VCaP (cell line): ENCODE data around the gene ERBB2.
"Not testable (repeated sequence)": the region's sequence is repeated elsewhere in the genome, so short reads cannot be mapped to it uniquely, and the experiment has no call there.

Experiments used
- H3K27ac ChIP-seq: fragments of 450-650 bp; 2 replicates; pipeline ENCODE4 v1.5.1; 2017
- TF ChIP-seq, protein P1 (sequence below): fragments of 450-650 bp; conservative IDR thresholded peaks from 2 replicates; pipeline ENCODE4 v1.5.1; 2017; ENCODE audit warnings: mild to moderate bottlenecking, moderate library complexity

Gene ERBB2

DNA sequence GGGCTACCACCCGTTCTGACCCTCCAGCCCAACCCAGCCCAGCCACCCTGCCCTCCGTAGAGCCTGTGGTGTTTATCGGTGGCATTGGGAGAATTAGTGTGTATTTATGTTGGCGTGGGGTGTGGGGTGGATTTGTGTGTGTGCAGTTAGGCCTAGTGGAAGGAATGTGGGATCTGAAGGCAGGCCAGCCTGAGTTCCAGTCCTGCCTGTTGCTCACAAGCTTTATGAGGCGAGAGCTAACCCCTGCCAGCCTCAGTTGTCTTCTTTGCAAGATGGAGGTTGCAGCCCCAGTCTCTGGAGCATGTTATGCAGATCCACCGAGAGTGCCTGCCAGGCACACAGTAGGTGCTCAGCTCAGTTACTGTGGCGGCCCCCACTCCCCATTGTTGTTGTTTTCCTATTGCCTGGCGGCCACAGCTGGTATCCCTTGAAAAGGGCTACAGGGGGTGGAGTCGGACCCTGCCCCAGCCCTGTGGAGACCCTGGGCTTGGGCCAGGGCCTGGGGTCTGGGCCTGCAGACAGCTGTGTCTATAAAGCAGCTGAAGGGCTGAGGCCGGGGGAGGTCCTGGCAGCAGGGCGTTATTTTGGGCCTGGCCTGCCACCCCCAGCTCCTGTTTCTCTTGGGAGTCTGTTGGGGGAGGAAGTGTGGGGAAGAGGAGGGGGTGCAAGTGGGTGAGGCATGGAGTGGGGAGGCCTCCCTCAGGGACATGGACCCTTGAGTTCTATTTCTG lies 5.1 kb downstream of the ERBB2 start:
- H3K27ac ChIP-seq: peak overlapping the region; percentile 94
- TF ChIP-seq, protein P1, sequence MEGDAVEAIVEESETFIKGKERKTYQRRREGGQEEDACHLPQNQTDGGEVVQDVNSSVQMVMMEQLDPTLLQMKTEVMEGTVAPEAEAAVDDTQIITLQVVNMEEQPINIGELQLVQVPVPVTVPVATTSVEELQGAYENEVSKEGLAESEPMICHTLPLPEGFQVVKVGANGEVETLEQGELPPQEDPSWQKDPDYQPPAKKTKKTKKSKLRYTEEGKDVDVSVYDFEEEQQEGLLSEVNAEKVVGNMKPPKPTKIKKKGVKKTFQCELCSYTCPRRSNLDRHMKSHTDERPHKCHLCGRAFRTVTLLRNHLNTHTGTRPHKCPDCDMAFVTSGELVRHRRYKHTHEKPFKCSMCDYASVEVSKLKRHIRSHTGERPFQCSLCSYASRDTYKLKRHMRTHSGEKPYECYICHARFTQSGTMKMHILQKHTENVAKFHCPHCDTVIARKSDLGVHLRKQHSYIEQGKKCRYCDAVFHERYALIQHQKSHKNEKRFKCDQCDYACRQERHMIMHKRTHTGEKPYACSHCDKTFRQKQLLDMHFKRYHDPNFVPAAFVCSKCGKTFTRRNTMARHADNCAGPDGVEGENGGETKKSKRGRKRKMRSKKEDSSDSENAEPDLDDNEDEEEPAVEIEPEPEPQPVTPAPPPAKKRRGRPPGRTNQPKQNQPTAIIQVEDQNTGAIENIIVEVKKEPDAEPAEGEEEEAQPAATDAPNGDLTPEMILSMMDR: no peak

DNA sequence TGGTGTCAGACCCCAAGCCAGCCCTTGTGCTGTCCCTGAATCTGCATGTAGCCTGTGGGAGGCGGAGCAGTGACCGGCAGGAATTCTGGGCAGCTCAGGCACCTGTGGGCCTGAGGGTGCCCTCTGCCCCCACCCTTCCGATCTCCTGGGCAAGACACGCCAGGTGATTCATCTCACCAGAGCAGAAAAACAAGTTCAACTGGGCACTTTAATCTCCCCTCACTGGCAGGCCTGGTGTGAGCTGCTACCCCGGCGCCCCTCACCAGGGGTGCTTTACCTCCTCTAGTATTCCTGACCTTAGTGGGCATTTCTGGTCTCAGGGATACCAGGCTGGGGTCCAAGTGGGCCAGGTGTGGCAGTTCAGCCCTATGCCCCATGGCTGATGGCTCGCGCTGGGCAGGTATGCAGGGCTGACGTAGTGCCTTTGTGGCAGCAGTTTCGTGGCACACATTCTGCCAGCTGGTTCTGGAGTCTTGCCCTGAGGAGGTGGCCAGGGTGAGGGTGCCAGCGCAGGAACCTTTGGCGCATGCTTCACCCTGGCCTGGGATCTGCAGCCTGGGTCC lies 6.0 kb downstream of the ERBB2 start:
- H3K27ac ChIP-seq: peak overlapping the region; percentile 94
- TF ChIP-seq, protein P1: 0 out of 2 replicates have a peak, but pooled peaks have one; percentile 10

DNA sequence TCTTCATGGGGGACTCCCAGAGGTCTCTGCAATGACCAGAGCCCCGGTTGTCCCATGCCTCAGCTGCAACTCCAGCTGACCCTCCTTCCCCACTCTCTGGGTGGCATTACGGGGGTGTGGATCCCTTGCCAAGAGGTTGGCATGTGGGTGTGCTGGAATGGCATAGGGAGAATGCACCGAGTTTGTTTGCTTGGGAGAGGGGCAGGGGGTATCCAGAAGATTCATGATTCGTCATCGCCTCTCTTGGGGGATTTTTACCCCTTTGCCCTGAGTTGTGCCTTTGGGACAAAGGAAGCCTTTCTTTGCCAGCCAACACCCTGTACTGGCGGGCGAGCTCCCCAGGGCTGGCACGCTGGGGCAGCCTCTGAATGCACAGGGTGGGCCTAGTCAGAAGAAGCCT lies 6.5 kb downstream of the ERBB2 start:
- TF ChIP-seq, protein P1: no peak
- peak overlapping the region; percentile 94 for H3K27ac ChIP-seq

DNA sequence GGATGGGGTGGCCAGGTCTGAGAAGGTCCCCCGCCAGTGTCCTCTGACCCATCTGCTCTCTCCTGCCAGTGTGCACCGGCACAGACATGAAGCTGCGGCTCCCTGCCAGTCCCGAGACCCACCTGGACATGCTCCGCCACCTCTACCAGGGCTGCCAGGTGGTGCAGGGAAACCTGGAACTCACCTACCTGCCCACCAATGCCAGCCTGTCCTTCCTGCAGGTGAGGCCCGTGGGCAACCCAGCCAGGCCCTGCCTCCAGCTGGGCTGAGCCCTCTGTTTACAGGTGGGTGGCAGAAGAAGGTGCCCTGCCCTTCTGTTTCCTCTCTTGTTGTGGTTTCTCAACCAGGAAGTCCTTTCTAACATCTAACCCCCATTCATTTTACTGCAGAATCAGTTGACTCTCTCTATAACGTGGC lies 7.1 kb downstream of the ERBB2 start:
- TF ChIP-seq, protein P1: no peak
- peak overlapping the region; percentile 94 for H3K27ac ChIP-seq

DNA sequence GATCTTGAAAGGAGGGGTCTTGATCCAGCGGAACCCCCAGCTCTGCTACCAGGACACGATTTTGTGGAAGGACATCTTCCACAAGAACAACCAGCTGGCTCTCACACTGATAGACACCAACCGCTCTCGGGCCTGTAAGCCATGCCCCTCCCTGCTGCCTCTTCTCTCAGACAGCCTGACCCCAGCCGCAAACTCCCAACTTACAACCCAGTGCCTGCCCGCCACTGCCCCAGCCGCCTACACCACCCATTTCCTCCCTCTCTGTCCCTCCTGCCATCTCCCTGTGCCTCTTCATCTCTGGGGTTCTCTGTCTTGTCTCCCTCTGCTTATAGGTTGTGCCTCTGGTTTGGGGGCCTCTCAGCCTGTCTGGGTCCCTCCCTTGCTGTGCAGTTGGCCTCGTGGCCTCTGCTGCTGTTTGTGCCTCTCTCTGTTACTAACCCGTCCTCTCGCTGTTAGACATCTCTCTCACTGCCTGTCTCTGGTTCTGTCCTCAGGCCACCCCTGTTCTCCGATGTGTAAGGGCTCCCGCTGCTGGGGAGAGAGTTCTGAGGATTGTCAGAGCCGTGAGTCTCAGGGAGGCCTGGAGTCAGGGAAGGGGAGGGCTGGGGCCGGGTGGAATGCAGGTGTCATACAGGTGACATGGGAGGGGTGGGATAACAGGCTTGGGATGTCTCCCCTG lies 9.6 kb downstream of the ERBB2 start:
- TF ChIP-seq, protein P1: no peak
- no peak overlapping the region for H3K27ac ChIP-seq

DNA sequence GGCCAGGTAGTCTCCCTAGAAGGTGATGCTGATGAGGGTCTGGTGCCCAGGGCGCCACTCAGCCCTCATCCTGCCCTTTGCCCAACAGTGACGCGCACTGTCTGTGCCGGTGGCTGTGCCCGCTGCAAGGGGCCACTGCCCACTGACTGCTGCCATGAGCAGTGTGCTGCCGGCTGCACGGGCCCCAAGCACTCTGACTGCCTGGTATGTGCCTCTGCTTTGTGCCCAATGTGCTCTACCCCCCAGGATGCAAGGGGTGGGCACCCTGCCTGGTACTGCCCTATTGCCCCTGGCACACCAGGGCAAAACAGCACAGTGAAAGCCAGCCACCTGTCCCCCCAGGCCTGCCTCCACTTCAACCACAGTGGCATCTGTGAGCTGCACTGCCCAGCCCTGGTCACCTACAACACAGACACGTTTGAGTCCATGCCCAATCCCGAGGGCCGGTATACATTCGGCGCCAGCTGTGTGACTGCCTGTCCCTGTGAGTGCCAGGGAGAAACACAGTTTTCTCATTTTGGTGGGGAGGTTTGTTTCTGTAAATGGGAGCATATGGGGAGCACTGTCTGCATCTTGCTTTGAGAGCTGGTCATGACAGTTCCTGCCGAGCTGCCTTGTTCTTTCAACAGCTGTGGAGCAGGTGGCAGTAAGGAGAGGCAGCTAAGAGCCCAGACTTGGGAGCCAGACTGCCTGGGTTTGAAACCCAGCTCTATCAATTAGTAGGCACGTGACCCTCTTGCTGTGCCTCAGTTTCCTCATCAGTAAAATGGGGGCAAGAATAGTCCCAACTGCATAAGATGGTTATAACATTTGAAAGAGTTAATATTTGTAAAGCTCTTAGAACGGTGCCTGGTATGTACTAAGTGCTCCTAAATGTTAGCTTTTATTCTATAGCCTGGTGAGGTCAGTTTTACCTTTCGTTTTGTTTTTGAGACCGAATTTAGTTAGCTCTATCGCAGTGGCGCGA lies 10.4 kb downstream of the ERBB2 start:
- no peak overlapping the region for H3K27ac ChIP-seq
- TF ChIP-seq, protein P1: no peak

DNA sequence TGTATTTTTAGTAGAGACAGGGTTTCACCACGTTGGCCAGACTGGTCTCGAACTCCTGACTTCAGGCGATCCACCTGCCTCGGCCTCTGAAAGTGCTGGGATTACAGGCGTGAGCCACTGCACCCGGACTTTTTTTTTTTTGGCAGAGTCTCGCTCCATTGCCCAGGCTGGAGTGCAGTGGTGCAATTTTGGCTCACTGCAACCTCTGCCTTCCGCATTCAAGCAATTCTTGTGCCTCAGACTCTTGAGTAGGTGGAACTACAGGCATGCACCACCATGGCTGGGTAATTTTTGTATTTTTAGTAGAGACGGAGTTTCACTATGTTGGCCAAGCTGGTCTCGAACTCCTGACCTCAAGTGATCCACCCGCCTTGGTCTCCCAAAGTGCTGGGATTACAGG lies 11.2 kb downstream of the ERBB2 start:
- not testable (repeated sequence) for H3K27ac ChIP-seq
